KMS-11 (cell line): ENCODE data around the gene PCNT.

ENCODE experiments used
- H2AFZ ChIP-seq: fragments of 200-600 bp; sonication (generic); 2 replicates; pipeline ENCODE4 v1.6.1; 2016; ENCODE audit warnings: antibody characterized with exemption, mixed run types, low read depth
- H3K27ac ChIP-seq: fragments of 200-600 bp; sonication (generic); 2 replicates; pipeline ENCODE4 v1.6.1; 2016; ENCODE audit warnings: mild to moderate bottlenecking, mixed run types
- H3K27me3 ChIP-seq: fragments of 200-600 bp; sonication (generic); 2 replicates; pipeline ENCODE4 v1.6.1; 2017; ENCODE audit warnings: mild to moderate bottlenecking, low read depth, mixed run types, moderate library complexity; ENCODE audit not compliant: insufficient read depth
- H3K36me3 ChIP-seq: fragments of 200-600 bp; sonication (generic); 2 replicates; pipeline ENCODE4 v1.6.1; 2017; ENCODE audit warnings: mild to moderate bottlenecking, mixed run types; ENCODE audit not compliant: insufficient read depth
- H3K4me1 ChIP-seq: fragments of 200-600 bp; sonication (generic); 2 replicates; pipeline ENCODE4 v1.6.1; 2016; ENCODE audit warnings: mild to moderate bottlenecking, low read depth, mixed run types; ENCODE audit not compliant: poor library complexity, severe bottlenecking
- H3K4me2 ChIP-seq: fragments of 200-600 bp; sonication (generic); 2 replicates; pipeline ENCODE4 v1.7.0; 2016; ENCODE audit warnings: mild to moderate bottlenecking, mixed run types
- H3K4me3 ChIP-seq: fragments of 200-600 bp; sonication (generic); IDR thresholded peaks from 2 replicates; pipeline ENCODE4 v1.6.1; 2017; ENCODE audit warnings: low read depth, low read length, mixed read lengths; ENCODE audit not compliant: insufficient read depth
- H3K79me2 ChIP-seq: fragments of 200-600 bp; sonication (generic); 2 replicates; pipeline ENCODE4 v1.6.1; 2016; ENCODE audit warnings: low read depth, mixed run types; ENCODE audit not compliant: insufficient read depth
- H3K9ac ChIP-seq: fragments of 200-600 bp; sonication (generic); 2 replicates; pipeline ENCODE4 v1.6.1; 2016; ENCODE audit warnings: mild to moderate bottlenecking, mixed run types
- H4K20me1 ChIP-seq: fragments of 200-600 bp; sonication (generic); 2 replicates; pipeline ENCODE4 v1.6.1; 2016; ENCODE audit warnings: mild to moderate bottlenecking, mixed run types; ENCODE audit not compliant: insufficient read depth
- CTCF ChIP-seq: fragments of 200-600 bp; sonication (generic); conservative IDR thresholded peaks from 2 replicates; pipeline ENCODE4 v1.6.1; 2017; ENCODE audit warnings: low read depth, mild to moderate bottlenecking, antibody characterized with exemption, low read length, moderate library complexity, mixed read lengths

Gene PCNT

GRCh38 chr21:46489162-46489663, 165.3 kb downstream of the PCNT start:
- Histone ChIP-seq H3K27me3 (no peaks in the 10 kb centered on the region), H3K27ac (no peak overlapping the region), H4K20me1 (no peaks in the 10 kb centered on the region), H3K4me3 (no peak overlapping the region), H3K4me2 (no peak overlapping the region), H3K79me2 (no peaks in the 10 kb centered on the region), H2AFZ (no peak overlapping the region), H3K4me1 (no peaks in the 10 kb centered on the region), H3K36me3 (no peaks in the 10 kb centered on the region), H3K9ac (no peak overlapping the region)
- TF ChIP-seq CTCF: no peak

DNA sequence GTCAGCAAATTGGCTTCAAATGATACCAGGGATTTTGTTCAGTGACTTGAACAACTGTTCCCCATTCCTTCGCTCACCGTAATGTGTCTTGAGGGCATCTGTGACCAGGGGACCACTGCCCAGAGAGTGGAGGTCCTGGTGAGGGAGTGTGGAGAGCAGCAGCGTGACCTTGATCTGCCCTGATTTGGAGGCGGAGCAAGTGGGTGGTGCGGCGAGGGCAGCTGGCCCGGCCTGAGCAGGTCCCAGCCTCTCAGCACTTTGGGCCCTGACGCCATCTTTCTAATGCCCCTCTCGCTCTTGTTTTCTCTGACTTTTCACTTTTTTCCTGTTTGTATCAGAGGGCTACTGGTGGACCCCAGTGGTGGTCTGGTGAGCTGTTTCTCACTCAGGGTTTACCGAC, 165.8 kb downstream of the PCNT start:
- no peak overlapping the region for H3K27ac ChIP-seq
- no peaks in the 10 kb centered on the region for H3K27me3 ChIP-seq
- TF ChIP-seq CTCF: no peak
- no peak overlapping the region for H2AFZ ChIP-seq
- H3K4me1 ChIP-seq: no peaks in the 10 kb centered on the region
- H3K4me2 ChIP-seq: no peak overlapping the region
- H3K36me3 ChIP-seq: no peaks in the 10 kb centered on the region
- H3K4me3 ChIP-seq: no peak overlapping the region
- no peaks in the 10 kb centered on the region for H4K20me1 ChIP-seq
- no peak overlapping the region for H3K9ac ChIP-seq
- no peaks in the 10 kb centered on the region for H3K79me2 ChIP-seq

- Histone ChIP-seq H3K9ac (no peak overlapping the region), H3K4me1 (no peaks in the 10 kb centered on the region), H3K27ac (no peak overlapping the region), H3K27me3 (no peaks in the 10 kb centered on the region), H4K20me1 (no peaks in the 10 kb centered on the region), H3K36me3 (no peaks in the 10 kb centered on the region; the same call in 1 of the 2 replicates), H3K4me2 (no peak overlapping the region), H2AFZ (no peak overlapping the region), H3K4me3 (no peak overlapping the region), H3K79me2 (no peaks in the 10 kb centered on the region)
- TF ChIP-seq CTCF: no peak
Measured at GRCh38 chr21:46491553-46491952, 167.6 kb downstream of the PCNT start.

GRCh38 chr21:46492851-46493250, 168.9 kb downstream of the PCNT start:
- Histone ChIP-seq H2AFZ (no peak overlapping the region), H3K4me1 (no peaks in the 10 kb centered on the region), H3K4me2 (no peak overlapping the region), H3K9ac (no peak overlapping the region), H3K27ac (no peak overlapping the region), H3K4me3 (no peak overlapping the region), H3K79me2 (no peaks in the 10 kb centered on the region), H3K36me3 (no peaks in the 10 kb centered on the region; the same call in 1 of the 2 replicates), H4K20me1 (no peaks in the 10 kb centered on the region), H3K27me3 (no peaks in the 10 kb centered on the region)
- TF ChIP-seq CTCF: no peak
